HEK293T (cell line): ENCODE results near the gene PLOD2.

Experiments used
- BHLHE40 ChIP-seq: fragments of 450-650 bp; IDR thresholded peaks from 2 replicates; pipeline ENCODE4 v1.6.1; 2016; ENCODE audit warnings: mild to moderate bottlenecking, moderate library complexity, borderline replicate concordance
- CTBP1 ChIP-seq: fragments of 450-650 bp; IDR thresholded peaks from 2 replicates; pipeline ENCODE4 v1.6.1; 2016; ENCODE audit warnings: borderline replicate concordance
- ELF4 ChIP-seq: fragments of 450-650 bp; IDR thresholded peaks from 2 replicates; pipeline ENCODE4 v1.6.1; 2017; ENCODE audit warnings: antibody characterized with exemption
- FOXA1 ChIP-seq: fragments of 450-650 bp; IDR thresholded peaks from 2 replicates; pipeline ENCODE4 v1.6.1; 2016; ENCODE audit warnings: mild to moderate bottlenecking
- HDGF ChIP-seq: fragments of 450-650 bp; IDR thresholded peaks from 2 replicates; pipeline ENCODE4 v1.6.1; 2017; ENCODE audit warnings: antibody characterized with exemption, borderline replicate concordance
- SP1 ChIP-seq: fragments of 450-650 bp; IDR thresholded peaks from 2 replicates; pipeline ENCODE4 v1.6.1; 2017
- SUZ12 ChIP-seq: fragments of 450-650 bp; IDR thresholded peaks from 2 replicates; pipeline ENCODE4 v1.6.1; 2016; ENCODE audit warnings: mild to moderate bottlenecking

DNA sequence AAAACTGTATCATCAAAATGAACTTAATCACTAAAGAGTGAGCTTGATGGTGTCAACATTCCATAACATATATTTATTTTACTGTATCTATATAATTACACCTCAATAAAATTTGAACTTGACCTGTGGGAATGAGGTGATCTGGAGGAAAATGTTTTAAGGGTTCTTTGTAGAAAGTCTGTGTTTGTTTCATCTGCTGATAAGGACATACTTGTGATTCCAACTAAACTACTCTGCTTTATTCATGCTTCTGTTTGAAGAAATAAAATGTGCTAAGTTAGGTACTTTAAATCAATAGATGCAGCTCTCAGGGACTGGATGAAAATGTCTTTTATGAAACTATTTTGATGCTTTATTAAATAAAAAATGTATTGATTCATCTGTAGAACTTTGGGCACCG, 11.6 kb upstream of the PLOD2 start:
- TF ChIP-seq HDGF (no peak), BHLHE40 (no peak), SP1 (no peak), CTBP1 (no peak), FOXA1 (no peak), SUZ12 (no peak), ELF4 (no peak)
